ENCODE data around the gene FGFR2. TPM values are rescaled to one million over a fixed set of nuclear protein-coding genes. Genes with fewer than 3 reads are reported as not detected.

The FGFR2 gene
- total RNA-seq, 1 donor from 2014 or later, result not detected

DNA sequence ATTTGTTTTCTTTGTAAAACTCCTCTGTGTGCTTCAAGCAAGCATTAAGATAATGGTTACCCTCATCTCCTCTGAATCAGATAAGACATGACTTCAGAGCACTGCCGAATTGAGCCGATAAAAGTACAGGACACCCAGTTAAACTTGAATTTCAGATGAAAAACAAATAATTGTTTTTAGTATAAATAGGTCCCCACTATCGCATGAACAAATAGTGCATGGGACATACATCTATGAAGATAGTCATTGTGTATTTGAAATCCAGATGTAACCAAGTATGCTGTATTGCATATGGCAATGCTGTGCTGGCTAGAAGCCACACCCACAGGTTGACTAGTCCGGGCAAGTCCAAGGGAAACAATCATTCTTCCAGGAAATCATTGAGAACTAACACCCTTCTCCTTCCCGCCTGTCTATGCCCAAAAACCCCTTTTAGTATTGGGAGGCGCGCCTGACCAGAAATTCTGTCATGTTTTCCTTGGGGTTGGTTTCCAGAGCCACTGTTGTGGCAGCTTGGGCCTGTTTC is 12.6 kb upstream of the FGFR2 start:
- intact Hi-C loops (cut with micrococcal nuclease), result no loop called here

DNA sequence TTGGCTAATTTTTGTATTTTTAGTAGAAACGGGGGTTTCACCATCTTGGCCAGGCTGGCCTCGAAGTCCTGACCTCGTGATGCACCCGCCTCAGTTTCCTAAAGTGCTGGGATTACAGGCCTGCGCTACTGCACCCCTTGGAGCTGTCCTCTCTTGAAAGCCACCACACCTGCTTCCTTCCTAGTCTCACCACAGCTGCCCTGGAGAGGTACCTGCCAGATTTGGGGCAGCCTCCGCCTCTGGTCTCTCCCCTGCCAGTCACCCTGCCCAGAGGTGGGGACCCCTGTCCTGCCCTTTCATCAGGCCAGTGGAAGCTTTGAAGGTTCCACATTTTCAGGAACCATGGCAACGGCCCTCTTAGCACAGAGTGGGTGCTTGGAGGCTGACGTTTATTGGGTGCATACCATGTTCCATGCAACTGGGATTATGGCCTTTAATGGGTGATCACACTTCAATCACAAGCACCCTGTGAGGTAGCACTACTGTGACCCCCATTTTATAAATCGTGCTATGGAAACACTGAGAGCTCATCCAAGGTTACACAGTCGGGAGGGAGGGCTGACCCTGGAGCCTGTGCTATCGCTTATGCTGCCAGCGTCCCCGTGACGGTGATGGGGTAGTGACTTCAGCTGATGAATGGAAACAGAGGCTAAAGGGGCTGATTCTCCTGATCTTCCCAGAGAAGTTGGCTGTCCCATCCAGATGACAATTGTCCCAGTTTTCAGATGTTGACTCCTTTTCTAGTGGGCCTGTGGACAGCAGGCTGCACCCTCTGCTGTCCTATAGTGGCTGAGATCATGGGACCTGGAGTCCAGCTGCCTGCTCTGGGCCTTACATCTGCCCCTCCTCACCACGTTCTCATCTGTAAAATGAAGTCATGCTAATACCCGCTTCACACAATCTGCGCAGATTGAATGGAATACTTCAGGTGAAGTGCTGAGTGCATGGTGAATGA is 11.5 kb upstream of the FGFR2 start:
- intact Hi-C loops (cut with micrococcal nuclease), result loop anchor here (2.0 kb wide), 1 partner anchor 667 kb away; no protein-coding TSS in a partner anchor

DNA sequence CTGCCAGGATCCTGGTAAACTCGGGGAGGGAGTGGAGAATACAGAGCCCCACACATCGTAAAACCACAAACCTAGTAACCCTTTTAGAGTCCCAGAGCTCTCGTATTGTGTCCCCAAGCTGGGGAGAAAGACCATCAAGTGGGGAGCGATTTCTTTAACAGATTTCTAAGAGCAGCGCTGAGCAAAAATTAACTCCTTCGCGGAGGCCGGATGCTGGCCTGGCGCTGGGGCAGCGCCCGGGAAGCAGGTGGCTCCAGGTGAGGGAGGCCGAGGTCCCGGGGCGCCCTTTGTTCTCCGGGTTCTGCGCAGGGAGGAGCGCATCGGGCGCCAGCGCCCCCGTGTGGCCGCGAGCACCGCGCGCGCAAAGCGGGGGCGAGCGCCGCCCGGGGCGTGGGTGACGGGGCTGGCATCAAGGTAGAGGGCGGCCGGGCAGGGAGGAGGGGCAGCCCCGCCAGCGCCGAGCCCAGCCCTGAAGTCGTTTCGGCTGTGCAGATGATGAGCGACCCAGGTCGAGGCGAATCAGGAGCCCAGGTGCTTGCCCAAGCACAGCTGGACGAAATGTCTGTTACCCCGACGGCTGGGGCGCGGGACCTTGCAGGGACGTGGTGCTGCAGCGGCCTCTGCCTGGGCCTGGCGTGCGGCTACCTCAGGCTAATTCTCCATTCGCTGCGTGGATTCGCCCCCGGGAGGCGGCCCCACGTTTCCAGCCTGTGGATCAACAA is 10.4 kb upstream of the FGFR2 start:
- intact Hi-C loops (cut with micrococcal nuclease), result loop anchor here (2.0 kb wide), 1 partner anchor 666 kb away; no protein-coding TSS in a partner anchor

DNA sequence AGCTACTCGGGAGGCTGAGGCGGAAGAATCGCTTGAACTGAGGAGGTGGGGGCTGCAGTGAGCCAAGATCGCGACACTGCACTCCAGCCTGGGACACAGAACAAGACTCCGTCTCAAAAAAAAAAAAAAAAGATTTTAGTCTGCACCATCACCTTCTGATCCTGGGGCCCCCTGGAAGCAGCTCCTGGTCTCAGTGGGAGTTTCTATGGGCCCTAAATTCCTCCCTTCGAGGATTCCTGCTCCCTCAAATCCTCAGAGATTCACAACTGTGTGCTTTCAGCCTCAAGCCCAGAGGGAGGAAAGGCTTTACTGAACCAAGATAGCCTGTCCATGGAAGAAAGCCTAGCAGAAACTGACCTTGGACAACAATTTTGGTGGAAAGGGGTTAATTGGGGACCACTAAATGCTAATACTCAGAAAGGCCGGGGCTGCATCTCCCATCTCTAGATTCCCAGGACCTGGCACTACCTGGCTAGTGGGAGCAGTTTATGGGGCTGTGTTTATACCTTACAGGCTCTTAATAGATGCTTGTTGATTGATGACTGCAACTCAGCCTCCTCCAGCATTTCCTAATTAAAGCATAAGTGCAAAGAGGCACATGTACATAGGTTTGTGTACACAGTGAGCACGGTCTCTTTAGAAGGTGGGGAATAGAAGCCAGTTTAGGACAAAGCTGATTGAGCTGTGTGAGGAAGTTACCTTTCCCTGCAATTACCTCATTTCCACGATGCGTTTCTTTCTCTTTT is 9.2 kb upstream of the FGFR2 start:
- intact Hi-C loops (cut with micrococcal nuclease), result loop anchor here (2.0 kb wide), 1 partner anchor 665 kb away; no protein-coding TSS in a partner anchor

DNA sequence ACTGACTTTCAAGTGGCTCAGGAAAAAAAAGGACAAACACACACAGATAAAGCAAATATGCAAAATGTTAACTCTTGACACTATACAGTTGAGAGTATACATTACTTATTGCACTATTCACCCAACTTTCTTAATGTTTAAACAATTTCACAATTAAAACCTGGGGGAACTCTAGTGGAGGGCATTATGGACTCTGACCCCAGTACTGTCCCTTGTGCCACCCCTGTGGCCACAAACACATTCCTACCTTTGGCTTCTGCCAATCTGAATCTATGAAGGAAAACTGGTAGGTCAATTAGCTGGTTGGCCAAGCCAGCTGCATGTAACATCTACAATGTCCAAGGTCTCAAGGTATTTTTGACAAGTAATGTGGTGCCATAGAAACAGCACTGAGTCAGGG is 7.5 kb upstream of the FGFR2 start:
- intact Hi-C loops (cut with micrococcal nuclease), result no loop called here

DNA sequence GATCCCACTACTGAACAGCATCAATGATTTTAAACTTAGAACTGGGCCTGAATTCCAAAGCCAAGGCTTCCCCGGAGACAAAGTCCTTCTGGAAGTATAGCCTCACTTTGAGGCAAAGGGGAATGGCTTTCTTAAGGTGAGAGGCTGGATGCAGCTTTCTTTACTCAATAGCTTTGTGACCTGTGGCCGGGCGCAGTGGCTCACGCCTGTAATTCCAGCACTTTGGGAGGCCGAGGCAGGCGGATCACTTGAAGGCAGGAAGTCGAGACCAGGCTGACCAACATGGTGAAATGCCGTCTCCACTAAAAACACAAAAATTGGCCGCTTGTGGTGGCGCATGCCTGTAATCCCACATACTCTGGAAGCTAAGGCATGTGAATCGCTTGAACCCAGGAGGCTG is 3.2 kb upstream of the FGFR2 start:
- intact Hi-C loops (cut with micrococcal nuclease), result no loop called here

DNA sequence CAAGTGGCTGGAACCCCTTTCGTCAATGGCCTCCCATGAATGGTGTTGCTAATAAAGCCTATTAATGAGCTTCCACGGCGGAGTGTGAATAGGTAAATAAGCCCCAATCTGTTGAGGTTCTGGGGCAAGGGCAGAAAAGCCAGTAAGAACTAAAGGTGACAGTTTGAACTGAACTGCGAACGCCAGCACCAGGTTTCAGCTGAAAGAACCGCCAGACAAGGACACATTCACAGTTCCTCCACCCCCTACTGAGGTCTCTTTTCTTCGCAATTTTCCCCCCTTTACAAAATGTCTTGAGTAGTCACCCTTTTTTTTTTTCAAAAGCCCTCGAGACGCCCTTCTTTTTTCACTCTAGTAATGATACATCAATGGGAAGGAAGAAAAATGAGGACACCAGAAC is 2.4 kb upstream of the FGFR2 start:
- intact Hi-C loops (cut with micrococcal nuclease), result no loop called here

DNA sequence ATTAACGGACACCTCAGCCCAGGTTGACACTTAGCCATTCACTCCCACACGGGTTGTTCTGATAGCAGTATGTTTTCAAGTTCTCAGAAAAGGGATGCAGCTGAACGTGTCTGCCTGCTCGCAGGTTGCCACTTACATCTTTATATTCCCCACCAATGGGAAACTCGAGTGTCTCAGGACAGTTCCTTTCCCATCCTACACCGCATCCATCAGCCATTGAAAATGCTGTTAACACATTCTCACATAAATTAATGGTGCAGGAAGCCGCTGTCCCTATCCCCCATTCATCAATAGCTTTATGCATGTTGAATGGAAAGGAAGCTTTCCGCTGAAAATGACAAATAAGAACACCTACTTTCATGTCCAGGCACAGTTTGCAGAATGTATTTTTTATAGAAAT is 1.7 kb upstream of the FGFR2 start:
- intact Hi-C loops (cut with micrococcal nuclease), result no loop called here

DNA sequence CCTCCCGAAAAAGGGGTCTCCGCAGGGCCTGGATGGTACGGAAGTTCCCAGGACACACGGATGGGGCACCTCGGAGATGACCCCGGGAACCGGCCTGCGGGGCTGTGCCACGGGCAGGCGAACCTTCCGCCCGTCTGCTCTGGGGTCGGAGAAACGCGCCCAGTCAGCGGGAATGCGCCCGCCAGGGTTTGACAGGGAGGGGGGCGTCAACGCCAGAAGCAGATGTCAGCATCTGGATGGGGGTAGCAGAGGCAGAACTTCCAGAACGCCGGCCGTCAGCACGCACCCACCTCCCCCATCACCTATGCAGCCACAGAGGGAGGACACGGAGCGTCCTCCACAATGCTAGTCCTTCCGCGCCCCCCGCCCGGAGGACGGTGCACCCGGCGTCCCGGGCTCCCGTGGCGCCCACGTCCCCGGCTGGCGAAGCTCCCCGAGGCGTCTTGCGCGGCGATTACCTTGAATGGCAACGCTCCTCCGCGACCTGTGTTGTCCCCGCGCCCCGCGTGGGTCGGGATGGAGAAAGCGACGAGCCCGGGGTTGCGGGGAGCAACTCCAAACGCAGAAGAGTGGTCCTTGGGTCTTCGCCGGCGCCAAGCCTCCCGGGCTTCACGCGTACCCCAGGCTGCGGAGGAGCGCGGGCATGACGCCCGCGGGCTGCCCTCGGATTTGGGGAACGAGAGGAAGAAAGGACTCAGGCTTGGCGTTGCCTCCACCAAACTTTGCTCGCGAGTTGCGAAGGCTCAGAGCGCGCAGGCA is 561 bp downstream of the FGFR2 start:
- intact Hi-C loops (cut with micrococcal nuclease), result no loop called here

DNA sequence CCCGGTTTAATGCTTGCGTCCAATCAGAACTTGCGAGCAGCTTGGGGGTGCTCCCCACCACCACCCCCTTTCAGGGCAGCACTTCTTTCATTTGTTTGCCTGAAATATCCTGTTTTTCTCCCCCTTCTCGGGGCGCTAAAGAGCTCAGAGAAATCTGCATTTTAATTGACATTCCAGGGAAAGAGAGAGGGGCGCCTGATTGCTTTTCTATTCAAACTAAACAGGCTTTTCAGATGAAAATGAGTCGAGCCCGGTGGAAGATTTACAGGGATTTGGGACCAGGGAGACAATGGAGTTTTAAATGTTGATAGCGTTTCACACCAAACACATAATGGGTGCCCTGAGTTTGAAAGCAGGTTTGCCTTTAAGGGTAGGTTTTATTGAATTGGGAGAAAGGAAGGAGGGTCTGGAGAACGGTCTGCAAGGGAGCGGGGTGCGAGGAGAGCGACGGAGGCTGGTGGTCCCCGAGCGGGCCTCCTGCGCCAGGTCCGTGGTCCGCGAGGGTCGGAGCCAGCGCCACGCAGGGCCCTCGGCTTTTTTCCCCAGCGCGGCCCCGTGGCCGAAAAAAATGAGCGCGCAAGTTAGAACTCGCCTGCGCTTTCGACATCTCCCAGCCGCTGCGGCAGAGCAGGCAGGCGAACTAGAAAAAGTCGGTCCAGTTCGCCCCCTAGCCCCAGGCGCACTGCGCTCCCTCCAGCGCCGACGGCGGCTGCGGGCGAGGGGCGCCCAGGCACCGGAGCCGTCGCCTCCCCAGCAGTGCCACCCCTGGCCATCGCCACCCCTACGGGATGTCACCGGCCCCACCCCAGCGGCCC is 1.3 kb downstream of the FGFR2 start:
- intact Hi-C loops (cut with micrococcal nuclease), result no loop called here

DNA sequence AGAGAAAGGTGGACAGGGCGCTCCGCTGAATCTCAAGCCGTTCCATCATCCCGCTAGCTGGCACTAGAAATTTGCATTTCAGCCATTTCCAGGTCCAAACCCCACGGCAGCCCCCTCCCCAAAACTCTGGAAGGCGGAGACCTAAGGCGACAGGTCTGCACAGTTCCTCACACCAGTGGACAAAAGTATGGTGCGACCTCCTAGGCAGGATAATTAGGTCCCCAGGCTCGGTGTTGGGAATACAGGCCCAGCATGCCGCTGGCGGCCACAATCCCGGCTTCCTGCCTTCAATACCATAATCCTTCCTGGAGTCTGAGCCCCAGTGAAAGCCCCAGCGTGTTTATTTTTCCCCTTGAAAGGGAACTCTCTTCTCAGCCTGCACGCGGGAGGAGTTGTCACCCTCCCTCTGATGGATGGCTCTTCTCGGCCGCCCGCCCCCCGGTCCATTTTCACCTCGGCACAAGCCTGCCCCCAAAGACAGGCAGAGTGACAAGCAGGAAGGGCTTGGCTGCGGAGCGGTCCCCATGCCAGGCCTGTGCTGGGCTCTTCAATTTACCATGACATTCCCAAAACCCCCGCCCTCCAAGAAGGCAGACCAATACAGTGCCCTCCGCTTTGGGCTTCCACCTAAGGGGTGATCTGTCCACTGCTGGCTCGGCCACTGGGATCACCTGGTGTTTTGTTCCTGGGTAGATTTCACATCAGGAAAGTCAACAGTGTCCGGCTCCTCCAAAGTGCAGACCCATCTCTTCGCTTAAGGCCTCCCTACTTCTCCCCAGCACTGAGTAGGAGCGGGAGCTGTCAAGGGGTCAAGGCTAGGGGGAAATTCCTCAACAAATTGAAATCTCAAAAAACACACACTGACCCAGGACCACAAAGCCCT is 2.2 kb downstream of the FGFR2 start:
- intact Hi-C loops (cut with micrococcal nuclease), result no loop called here

DNA sequence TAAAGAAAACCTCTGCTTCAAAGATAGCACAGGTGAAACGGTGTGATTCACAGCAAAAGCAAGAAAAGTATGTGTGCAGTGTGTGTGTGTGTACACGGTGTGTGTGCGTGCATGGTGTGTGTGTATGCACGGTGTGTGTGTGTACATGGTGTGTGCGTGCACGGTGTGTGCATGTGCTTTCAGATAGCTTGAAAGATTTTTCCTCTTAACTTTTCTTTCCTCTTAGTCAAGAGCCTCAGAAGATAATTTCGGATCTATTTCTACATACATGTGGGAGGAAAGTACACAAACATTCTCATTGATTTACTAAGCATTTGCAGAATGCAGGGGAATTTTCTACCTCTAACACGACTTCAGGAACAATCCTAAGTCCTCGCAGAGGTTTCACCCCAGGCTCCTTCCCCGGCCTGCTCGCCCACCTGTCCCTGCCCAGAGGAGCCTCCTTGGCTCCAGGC is 2.9 kb downstream of the FGFR2 start:
- intact Hi-C loops (cut with micrococcal nuclease), result no loop called here

DNA sequence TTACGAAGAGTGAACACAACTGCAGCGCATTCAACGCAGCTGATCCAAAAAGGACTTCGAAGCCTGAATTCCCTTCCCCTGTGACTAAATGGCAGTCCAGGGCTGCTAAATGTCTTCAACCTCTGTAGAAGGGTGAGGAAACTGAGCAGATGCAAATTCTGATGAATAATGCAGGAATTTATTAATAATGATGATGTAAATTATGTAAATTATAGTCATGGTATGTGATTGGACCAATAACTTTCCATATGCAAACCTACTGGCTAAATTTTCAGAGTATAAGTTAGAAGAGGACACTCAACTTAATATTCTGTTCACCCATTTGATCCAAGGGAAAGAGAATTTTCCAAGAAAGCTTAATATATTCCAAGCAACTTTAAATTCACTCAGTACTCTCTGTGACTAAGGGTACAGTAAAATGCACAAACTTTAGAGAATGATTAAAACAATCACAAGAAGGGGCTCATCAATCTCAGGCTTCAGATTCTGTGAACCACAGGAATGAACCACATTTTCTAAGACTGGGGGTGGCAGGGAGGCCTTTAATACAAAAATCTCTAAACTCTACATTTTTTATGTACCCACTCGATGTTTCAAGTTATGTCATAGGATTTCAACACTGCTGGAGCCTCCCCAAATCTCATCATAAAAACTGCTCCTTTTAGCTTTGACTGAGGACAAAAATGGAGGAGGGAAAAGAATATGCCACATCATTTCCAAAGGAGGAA is 3.5 kb downstream of the FGFR2 start:
- intact Hi-C loops (cut with micrococcal nuclease), result no loop called here

DNA sequence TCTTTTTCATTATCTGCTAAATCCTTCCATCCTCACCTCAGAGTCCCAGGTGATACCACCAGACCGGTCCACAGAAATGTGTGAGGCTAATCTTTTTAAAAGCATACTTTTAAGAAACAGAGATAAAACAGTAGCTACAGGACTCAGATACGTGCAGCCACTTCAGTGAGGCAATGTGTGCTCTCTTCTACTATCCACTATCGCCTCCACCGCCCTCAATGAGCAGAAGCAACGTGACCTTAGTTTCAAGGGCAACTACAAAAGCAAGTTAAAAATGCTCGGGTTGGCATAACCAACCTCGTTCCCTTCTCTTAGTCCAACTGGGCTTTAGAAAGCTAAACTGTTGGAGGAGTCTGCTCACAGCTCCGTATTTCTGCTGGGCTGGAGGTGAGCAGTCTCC is 4.2 kb downstream of the FGFR2 start:
- intact Hi-C loops (cut with micrococcal nuclease), result no loop called here

DNA sequence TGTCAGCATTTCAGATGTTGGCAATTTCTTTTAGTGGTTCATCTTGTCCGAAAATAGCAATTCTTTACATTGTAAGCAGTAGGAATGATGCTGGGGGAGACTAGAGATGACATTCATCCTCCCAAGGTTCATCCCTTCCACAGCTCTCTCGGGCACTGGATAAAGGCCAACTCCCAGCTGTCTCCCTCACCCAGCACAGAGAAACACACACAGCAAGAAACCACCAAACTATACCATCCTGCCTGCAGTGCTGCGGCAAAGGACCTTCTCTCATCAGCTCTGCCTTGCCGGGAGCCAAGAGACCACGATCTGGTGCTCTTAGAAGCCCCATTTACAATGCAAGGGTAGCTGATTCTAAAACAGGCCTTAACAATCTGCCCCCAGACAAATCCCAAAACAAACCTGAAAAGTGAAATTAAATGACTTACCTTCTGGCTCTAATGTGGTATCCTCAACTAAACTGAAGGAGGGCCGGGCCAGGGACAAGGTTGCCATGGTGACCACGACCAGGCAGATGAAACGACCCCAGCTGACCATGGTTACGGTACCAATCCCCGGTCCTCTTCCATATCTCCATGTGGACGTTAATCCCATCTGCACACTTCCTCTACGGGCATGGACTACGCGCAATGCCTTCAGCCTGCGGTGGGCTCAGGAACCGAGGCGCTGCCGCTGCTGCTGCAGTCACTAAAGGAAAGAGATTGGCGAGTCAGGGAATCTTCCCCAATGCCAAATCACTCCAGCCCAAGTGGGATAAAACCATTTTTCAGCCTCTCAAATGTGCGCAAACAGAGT is 4.8 kb downstream of the FGFR2 start:
- intact Hi-C loops (cut with micrococcal nuclease), result no loop called here

DNA sequence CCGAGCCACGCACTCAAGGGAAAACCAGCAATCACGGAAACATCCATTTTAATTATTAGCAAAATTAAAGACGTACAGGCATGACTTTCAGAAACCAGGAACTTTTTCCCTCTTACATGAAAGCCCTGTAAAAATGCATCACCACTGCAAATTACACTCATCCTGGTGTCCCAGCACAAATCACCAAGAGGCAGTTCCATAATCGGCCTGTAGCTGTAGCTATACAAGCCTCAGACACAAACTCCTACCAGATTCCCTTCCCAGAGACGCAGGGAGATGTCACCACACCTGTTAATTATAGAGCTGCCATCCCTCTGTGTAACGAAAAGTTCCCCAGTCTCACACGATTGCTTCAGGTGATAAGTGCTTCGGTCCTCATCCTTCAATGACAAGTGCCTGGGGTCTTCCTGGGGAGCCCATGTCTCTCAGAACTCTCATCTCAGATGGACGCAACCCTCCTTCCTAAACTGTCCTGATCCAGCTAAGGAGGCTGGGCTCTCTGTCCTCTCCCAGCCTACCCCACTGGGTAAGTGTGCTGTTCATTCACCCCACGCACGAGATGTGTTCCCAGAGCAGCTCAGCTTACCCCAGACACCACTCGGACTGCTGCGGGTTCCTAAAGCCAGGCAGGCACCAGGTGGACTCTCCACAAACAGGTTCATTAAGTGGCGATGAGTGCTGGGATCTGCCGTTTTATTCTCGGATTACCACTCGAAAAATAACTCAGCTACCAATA is 5.9 kb downstream of the FGFR2 start:
- intact Hi-C loops (cut with micrococcal nuclease), result no loop called here

DNA sequence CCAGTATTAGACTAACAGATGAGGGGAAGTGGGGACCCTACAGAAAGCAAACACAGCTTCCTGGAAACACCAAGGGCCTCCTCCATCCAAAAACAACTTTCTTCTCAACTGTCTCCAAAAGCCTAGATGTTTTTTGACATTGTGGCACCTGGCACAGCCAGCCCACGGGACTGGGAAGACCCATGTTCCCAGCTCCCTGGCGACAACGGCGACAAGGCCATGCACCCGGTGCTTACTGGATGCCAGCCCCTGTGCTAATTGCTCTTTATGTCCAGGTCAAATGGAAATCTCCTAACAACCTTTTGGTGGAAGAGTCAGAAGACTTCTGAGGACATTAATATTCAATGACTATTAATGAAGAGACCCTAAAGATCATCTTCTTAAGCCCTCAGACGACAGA is 7.1 kb downstream of the FGFR2 start:
- intact Hi-C loops (cut with micrococcal nuclease), result no loop called here

Data from T-helper 1 cell treated with Interleukin-12 subunit alpha and Interleukin-12 subunit beta and Interleukin-4 antibody, amounts not matched to agents 30 ng/mL and 1 ng/mL, for 36 hours (primary cell).